ENCODE data around the gene CRIP1.
A peak's percentile ranks its signal among the peaks of the same experiment; 100 is the strongest.

CRIP1 gene

DNA sequence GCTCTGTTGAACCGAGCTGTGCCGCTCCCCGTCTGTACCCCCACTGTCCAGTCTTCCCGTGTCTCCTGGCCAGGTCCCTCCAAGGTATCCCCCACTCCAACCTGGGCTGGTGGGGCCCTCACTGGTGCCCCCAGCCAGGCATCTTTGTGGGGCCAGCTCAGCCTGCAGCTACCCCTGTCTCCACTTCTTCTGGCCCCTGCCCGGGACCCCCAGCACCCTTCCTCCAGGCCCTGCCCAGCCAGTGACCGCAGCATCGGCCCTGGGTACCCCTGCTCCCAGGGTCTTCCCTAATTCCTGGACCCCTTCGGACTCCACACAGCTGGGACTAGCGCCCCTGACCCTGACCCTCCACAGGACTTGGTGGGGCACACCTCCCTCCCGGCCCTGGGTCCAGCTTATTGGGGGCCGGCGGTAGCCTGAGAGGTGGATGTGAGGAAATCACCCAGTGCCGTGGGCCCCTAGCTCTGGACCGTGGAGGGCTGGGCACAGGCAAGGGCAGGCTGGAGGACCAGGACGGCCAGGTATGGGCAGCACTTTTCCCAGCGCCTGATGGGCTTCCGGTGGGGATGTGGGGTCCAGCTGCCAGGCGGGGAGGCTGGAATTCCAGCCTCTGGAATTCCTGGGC, 4.1 kb upstream of the CRIP1 start:
- no peak for DNase-seq

DNA sequence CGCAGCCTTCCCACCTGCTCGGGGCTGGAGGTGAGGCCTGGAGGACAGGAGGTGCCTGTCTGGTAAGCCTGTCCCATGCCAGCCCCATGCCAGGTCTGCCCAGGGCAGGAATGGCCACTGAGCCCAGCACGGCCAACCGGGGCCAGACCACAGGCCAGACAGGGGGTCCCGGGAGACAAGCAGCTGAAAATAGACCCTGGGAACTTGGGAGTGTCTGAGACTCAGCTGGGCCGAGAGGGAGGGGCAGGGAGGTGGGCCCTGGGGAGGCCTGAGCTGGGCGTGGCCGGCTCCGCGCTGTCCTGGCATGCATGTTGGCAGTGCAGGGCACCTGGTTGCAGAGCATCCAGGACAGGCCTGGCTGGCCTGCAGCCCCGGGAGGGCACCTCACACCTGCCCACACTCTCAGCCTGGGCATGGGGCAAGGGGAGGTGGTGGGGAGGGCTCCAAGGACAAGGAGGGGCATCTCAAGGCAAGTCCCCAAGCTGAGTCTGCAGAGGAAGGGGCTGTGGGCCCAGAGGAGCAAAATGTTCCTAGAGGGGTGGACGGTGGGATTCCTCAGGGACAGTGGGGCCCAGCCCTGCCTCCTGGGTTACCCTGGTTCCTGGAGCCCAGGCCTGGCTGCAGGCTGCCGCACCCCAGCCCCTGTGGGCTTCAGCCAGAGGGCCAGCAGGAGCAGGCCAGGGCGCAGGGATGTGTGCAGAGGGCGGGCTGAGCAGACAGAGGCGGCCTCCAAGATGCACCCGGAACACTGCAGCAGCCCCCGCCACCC, 3.2 kb upstream of the CRIP1 start:
- no peak for DNase-seq

GRCh38 chr14:105484069-105484996, 2.4 kb upstream of the CRIP1 start:
- no peak for DNase-seq

GRCh38 chr14:105484997-105485393, 1.7 kb upstream of the CRIP1 start:
- DNase-seq = no peak

DNA sequence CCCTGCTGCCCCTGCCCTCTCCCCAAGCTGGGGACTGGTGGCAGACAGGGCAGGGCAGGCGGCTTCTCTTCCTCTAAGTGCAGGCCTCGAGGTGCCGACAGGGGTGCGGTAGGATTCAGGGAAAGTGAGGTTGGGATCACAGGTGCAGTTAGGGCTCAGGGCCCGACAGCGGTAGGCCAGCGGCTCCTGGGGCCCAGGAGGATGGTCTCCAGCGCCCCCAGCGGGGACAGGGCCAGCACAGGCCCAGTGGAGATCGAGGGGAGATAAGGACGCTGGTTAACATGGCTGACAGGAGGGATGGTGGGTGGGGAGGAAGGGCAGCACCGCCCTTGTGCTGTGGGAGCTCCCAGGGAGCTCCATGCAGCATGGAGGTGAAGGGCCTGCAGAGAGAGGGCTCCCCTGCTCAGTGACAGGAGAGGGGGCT, 935 bp upstream of the CRIP1 start:
- DNase-seq = peak; percentile 89

DNA sequence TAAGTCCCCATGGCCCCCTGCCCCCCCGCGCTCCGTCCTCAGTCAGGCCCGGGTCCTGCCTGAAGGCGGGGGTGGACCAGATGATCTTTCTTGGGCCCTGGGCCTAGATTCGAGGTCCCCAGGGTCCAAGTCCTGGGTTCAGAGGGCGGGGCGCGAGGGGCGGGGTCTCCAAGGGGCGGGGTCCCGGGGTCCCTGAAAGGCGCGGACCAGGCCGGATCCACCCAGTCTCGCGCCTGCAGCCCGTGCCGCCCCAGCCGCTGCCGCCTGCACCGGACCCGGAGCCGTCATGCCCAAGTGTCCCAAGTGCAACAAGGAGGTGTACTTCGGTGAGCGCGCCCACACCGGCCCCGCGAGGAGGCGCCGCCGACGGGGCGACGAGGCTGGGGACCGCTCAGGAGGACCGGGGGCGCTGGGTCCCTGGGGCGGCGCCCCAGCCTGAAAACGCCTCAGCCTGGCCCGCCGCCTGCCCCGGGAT, 325 bp downstream of the CRIP1 start:
- DNase-seq = no peak

DNA sequence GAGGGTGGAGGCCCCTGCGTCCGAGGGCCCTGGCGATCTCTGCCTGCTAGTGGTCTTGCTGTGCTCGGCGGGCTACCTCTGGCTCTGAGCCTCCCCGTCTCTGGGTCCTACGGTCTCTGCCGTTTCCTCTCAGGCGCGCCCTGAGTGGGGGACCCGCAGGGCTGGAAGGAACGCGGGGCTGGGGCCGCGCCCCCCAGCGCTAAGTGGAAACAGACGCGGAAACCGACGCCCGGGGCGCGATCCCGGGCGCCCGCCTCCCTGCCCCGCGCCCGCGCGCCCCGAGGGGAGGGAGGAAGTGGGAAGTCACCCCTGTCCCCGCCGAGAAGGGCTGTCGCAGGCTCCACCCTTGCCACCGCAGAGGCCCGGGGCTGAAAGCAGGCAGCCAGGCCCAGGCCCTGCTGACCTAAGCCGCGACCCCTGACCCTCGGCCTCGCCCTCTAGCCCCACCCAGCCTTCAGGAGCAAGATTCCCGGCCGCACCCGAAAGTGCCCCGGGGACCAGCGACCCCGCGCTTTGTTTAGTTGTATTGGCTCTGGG, 831 bp downstream of the CRIP1 start:
- DNase-seq = peak; percentile 60

GRCh38 chr14:105487986-105488777, 1.5 kb downstream of the CRIP1 start:
- no peak for DNase-seq

- no peak for DNase-seq
These were observed 2.3 kb downstream of the CRIP1 start for GRCh38 chr14:105488781-105489541.

DNA sequence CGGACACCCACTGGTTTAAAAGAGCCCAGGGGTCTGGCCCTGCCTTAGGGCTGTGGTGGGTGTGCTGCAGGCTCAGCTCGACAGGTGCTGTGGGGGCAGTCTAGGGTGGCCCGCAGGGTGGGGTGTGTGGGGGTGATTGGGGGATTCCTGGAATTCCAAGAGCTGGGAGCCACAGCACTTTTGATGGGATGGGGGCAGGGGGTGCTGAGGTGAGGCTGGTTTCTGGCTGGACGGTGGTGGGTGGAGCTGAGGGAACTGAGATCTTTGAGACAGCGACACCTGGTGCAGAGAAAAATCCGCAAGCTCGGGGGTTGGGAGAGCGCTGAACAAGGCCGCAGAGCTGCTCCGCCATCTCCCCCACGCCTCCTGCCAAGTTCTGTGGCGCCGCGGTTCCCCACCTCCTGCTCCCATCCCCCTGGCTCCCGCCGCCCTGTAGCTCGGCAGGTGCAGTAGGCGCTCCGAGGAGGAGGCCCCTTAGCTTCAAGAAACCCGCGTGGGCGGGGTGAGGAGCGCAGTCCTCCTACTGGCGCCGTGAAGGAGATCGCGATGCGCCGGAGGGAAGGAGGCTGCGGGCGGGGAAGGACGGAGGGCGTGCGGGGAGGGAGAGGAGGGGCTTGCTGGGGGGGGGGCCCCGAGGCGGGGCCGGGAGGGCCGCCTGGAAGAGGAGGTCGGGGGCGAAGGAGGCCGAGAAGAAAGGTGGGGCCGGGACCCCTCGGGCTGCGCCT, 3.0 kb downstream of the CRIP1 start:
- DNase-seq = peak; percentile 93

DNA sequence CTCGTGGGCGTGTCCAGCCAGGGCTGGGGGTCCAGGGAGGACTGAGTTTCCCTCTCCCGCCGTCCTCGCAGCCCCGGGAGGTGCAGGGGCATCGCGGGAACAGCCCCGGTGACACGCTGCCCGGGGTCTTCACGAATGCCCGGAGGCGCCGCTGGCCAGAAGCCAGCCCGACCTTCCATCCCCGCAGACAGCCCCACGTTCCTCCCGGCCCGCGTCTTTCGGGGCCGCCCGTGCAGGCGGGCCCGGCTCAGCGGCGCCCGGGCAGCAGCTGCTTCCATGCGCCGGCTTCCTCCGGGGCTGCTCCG, 3.5 kb downstream of the CRIP1 start:
- no peak for DNase-seq

GRCh38 chr14:105490572-105491365, 4.1 kb downstream of the CRIP1 start, which contains the start of gene TEDC1:
TSS of gene TEDC1 (plus strand) at chr14:105491246. CDS start at chr14:105491376, 130 bp downstream.
- peak; percentile 100 for DNase-seq

- peak; percentile 94 for DNase-seq
These were observed 4.8 kb downstream of the CRIP1 start for GRCh38 chr14:105491366-105491973.

- no peak for DNase-seq
These were observed 5.6 kb downstream of the CRIP1 start for GRCh38 chr14:105492031-105492970.

- no peak for DNase-seq
These were observed 6.5 kb downstream of the CRIP1 start for GRCh38 chr14:105492971-105493871.

DNA sequence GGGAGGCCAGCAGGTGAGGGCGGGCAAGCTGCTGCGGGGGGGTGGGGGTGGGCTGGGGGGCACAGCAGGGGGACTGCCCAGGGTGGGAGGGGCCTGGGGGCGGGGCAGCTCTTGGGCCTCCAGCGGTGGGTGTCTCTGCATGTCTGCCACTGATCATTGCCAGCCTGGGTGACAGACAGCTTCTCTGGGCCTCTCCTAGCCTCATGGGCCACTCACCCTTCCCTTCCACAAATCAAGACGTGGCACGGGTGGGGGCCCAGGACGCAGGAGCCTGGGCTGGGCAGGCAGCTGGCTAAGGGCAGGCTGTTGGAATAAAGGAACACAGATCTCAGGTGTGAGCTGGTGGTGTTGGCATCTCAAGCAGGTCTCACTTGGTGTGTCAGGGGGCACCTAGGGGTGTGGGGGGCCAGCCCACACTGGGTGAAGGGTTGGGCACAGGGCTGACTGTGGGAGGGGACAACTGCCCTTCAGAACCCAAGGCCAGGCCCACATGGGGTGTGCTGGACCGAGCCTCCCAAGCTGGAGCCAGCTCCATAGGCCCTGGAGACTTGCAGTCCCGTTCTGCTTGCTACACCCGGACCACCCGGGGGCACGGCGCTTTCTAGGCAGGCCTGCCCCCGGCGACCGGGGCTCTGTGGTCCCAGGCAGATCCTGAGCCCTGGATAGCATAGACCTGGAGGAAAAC, 7.4 kb downstream of the CRIP1 start:
- DNase-seq = no peak

- no peak for DNase-seq
These were observed 7.9 kb downstream of the CRIP1 start for GRCh38 chr14:105494606-105494929.
